A673 (cell line): Measurements from ENCODE around the gene PSORS1C1. TPM values are rescaled to one million over a fixed set of nuclear protein-coding genes. Genes with fewer than 3 reads are reported as not detected.

ENCODE experiments used
- BruUV-seq: library from RNA; stranded (reverse); fragments of 400-500 nt; replicated peaks from 2 replicates; lab custom pipeline; 2021; lab: Mats Ljungman, UMichigan
- CTCF ChIA-PET: fragments of 300-600 bp; sonication (Branson Sonifier 250); formaldehyde crosslinking; loops from one replicate; lab custom pipeline; 2022; ENCODE audit warnings: antibody characterized with exemption; lab: Charles Lee
- POLR2A ChIA-PET: fragments of 300-600 bp; sonication (Branson Sonifier 250); formaldehyde crosslinking; loops from one replicate; lab custom pipeline; 2022; ENCODE audit warnings: antibody characterized with exemption; ENCODE audit not compliant: low non-redundant PET; lab: Charles Lee
- DNase-seq: peaks from one replicate; pipeline ENCODE4 v3.0.0-alpha.2; 2015; ENCODE audit warnings: low spot score
- H3K27ac ChIP-seq: fragments of 200-600 bp; sonication (generic); 2 replicates; pipeline ENCODE4 v1.5.1; 2016; ENCODE audit warnings: mixed run types, low read depth, mild to moderate bottlenecking, mixed read lengths, antibody characterized with exemption, low read length; ENCODE audit not compliant: poor library complexity, severe bottlenecking
- H3K27me3 ChIP-seq: fragments of 200-600 bp; sonication (generic); replicated peaks from 2 replicates; pipeline ENCODE4 v1.6.1; 2017; ENCODE audit warnings: mixed run types, low read depth, mild to moderate bottlenecking, mixed read lengths, antibody characterized with exemption, low read length; ENCODE audit not compliant: insufficient read depth, poor library complexity
- H3K36me3 ChIP-seq: fragments of 200-600 bp; sonication (generic); 2 replicates; pipeline ENCODE4 v1.6.1; 2016; ENCODE audit warnings: mixed run types, mild to moderate bottlenecking, mixed read lengths, antibody characterized with exemption, low read length; ENCODE audit not compliant: insufficient read depth, poor library complexity, severe bottlenecking
- H3K4me1 ChIP-seq: fragments of 200-600 bp; sonication (generic); 2 replicates; pipeline ENCODE4 v1.6.1; 2017; ENCODE audit warnings: mixed run types, mild to moderate bottlenecking, mixed read lengths, antibody characterized with exemption, low read length; ENCODE audit not compliant: insufficient read depth, poor library complexity, severe bottlenecking
- H3K4me3 ChIP-seq: fragments of 200-600 bp; sonication (generic); 2 replicates; pipeline ENCODE4 v1.5.1; 2016; ENCODE audit warnings: low read depth, mixed run types, mild to moderate bottlenecking, mixed read lengths, low read length; ENCODE audit not compliant: poor library complexity, severe bottlenecking
- H3K9me3 ChIP-seq: fragments of 200-600 bp; sonication (generic); 2 replicates; pipeline ENCODE4 v1.6.1; 2016; ENCODE audit warnings: mixed run types, low read depth, mild to moderate bottlenecking, mixed read lengths, antibody characterized with exemption, low read length; ENCODE audit not compliant: poor library complexity, severe bottlenecking
- CTCF ChIP-seq: fragments of 300-800, 200-600 bp; sonication (generic); conservative IDR thresholded peaks from 2 replicates; pipeline ENCODE4 v1.5.1; 2017; ENCODE audit warnings: low read depth, mild to moderate bottlenecking, antibody characterized with exemption, low read length, moderate library complexity, mixed read lengths
- EZH2 ChIP-seq: fragments of 200-600 bp; sonication (generic); IDR thresholded peaks from 2 replicates; pipeline ENCODE4 v1.6.1; 2017; ENCODE audit warnings: borderline replicate concordance, low read depth, mild to moderate bottlenecking, mixed read lengths, antibody characterized with exemption, low read length; ENCODE audit not compliant: poor library complexity, severe bottlenecking
- intact Hi-C: fragments of 100-400 bp; cut with micrococcal nuclease; formaldehyde crosslinking; loops from one replicate; pipeline ENCODE4 v1.10.0; 2022; ENCODE audit not compliant: unreplicated experiment
- total RNA-seq: library from RNA; stranded (reverse); gene quantifications from 2 replicates; pipeline ENCODE4 v1.2.3, GENCODE V29; 2021

The PSORS1C1 gene
- total RNA-seq, 1 experiment from 2014 or later, result not detected

DNA sequence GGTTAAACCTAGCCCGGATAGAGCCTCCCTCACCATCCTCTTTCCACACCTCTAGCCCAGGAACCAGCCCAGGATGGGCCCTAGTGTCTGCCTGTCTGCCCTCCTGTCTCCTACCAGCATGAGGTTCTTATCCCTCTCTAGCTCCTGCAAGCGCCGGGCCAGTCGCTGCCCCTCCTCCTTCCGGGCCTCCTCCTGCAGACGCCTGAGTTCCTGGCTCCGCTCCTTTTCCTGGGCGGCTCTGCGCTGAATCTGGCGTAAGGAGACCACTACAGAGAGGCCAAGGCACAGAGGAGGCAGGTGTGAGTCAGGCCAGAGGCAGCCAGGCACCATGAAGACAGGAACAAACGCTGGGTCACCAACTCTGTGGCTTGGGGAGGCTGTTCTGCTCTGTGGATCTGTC is 28.5 kb downstream of the PSORS1C1 start:
- no TSS peak for BruUV-seq
- no peaks in the 10 kb centered on the region for H3K9me3 ChIP-seq
- H3K27ac ChIP-seq, result no peak overlapping the region
- TF ChIP-seq EZH2 (no peak), CTCF (no peak)
- POLR2A ChIA-PET, result no interaction called here
- H3K36me3 ChIP-seq, result peaks cover 18% of the 10 kb centered on the region
- CTCF ChIA-PET, result no interaction called here
- DNase-seq, result no peak
- intact Hi-C loops, result no loop called here
- no peaks in the 10 kb centered on the region for H3K4me1 ChIP-seq
- no peak overlapping the region for H3K4me3 ChIP-seq
- no peaks in the 10 kb centered on the region for H3K27me3 ChIP-seq

DNA sequence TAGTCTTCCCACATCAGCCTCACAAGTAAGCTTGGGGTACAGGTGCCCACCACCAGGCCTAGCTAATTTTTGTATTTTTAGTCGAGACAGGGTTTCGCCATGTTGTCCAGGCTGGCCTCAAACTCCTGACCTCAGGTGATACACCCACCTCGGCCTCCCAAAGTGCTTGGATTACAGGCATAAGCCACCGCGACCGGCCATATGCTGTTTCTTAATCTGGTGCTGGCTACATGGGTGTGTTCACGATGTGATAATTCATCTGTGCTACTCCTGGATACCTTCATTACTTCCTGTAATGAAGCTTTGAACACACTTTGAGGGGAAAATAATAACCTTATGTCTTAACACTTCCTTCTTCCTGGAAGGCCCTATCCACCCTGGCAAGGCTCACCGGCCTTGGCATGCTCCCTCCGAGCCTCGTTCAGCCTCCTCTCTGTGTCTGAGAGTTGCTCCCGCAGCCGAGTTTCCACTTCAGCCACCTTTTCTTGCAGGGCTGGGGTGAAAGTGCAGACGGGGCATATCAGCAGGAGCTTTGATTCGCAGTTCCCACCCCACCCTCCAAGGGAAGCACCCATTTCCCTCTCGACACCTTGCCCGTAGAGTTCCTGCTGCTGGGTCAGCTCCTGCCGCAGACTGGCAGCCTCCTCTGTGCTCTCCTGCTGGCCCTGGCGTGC is 29.8 kb downstream of the PSORS1C1 start:
- H3K4me1 ChIP-seq, result no peaks in the 10 kb centered on the region
- H3K27me3 ChIP-seq, result no peaks in the 10 kb centered on the region
- ChIA-PET CTCF (no interaction called here), POLR2A (no interaction called here)
- intact Hi-C loops, result no loop called here
- TF ChIP-seq EZH2 (no peak), CTCF (no peak)
- no peak overlapping the region for H3K4me3 ChIP-seq
- peaks cover 18% of the 10 kb centered on the region for H3K36me3 ChIP-seq
- no peak overlapping the region for H3K27ac ChIP-seq
- no peak for DNase-seq
- H3K9me3 ChIP-seq, result no peaks in the 10 kb centered on the region
- no TSS peak for BruUV-seq

- peaks cover 18% of the 10 kb centered on the region for H3K36me3 ChIP-seq
- intact Hi-C loops, result no loop called here
- no peaks in the 10 kb centered on the region for H3K27me3 ChIP-seq
- H3K9me3 ChIP-seq, result no peaks in the 10 kb centered on the region
- H3K4me1 ChIP-seq, result no peaks in the 10 kb centered on the region
- no peak overlapping the region for H3K4me3 ChIP-seq
- TF ChIP-seq EZH2 (no peak), CTCF (no peak)
- no peak overlapping the region for H3K27ac ChIP-seq
- POLR2A ChIA-PET, result no interaction called here
- DNase-seq, result no peak
- CTCF ChIA-PET, result no interaction called here
- BruUV-seq, result no TSS peak
Measured at GRCh38 chr6:31144970-31145340, 30.4 kb downstream of the PSORS1C1 start.
